ENCODE measurements around the gene PAPPA2.
"Not testable (repeated sequence)": the region's sequence is repeated elsewhere in the genome, so short reads cannot be mapped to it uniquely, and the experiment has no call there.

Gene PAPPA2

GRCh38 chr1:176462674-176463378, at the start of gene PAPPA2:
TSS of gene PAPPA2 (plus strand) at chr1:176463175. CDS start at chr1:176556323, 93,148 bp downstream.
- Histone ChIP-seq H3K4me3 (no peak within 1 kb of the TSS), H4K20me1 (no peaks in the 10 kb centered on the region), H3K27ac (no peak within 1 kb of the TSS), H3K4me2 (no peak within 1 kb of the TSS), H3K9me3 (no peaks in the 10 kb centered on the region), H3K9ac (no peak within 1 kb of the TSS), H3K27me3 (no peaks in the 10 kb centered on the region), H3K36me3 (no peaks in the 10 kb centered on the region), H3K4me1 (no peaks in the 10 kb centered on the region)
- no peak for TF ChIP-seq Cebpa-rat (IDR thresholded peaks at IDR 0.05)

GRCh38 chr1:176416777-176417176, 46.2 kb upstream of the PAPPA2 start:
- Histone ChIP-seq H3K27me3 (no peaks in the 10 kb centered on the region), H4K20me1 (no peaks in the 10 kb centered on the region), H3K36me3 (no peaks in the 10 kb centered on the region), H3K4me3 (no peak overlapping the region), H3K4me1 (no peaks in the 10 kb centered on the region), H3K4me2 (no peak overlapping the region), H3K9ac (no peak overlapping the region), H3K9me3 (no peaks in the 10 kb centered on the region; the same call in 1 of the 2 replicates), H3K27ac (no peak overlapping the region)
- no peak for TF ChIP-seq Cebpa-rat (IDR thresholded peaks at IDR 0.05)

GRCh38 chr1:176419608-176420007, 43.4 kb upstream of the PAPPA2 start:
- H3K4me3 ChIP-seq, H3K9ac ChIP-seq, H3K36me3 ChIP-seq, H3K27me3 ChIP-seq, H3K4me1 ChIP-seq, H4K20me1 ChIP-seq, H3K27ac ChIP-seq, H3K4me2 ChIP-seq: not testable (repeated sequence)
- H3K9me3 ChIP-seq: peaks cover 21% of the 10 kb centered on the region

GRCh38 chr1:176434234-176434633, 28.7 kb upstream of the PAPPA2 start:
- Histone ChIP-seq H4K20me1 (no peaks in the 10 kb centered on the region), H3K4me3 (no peak overlapping the region), H3K27ac (no peak overlapping the region), H3K9me3 (no peaks in the 10 kb centered on the region), H3K9ac (no peak overlapping the region), H3K36me3 (no peaks in the 10 kb centered on the region), H3K4me2 (no peak overlapping the region), H3K27me3 (no peaks in the 10 kb centered on the region), H3K4me1 (no peaks in the 10 kb centered on the region)
- TF ChIP-seq Cebpa-rat (IDR thresholded peaks at IDR 0.05): no peak

- Histone ChIP-seq H4K20me1 (no peaks in the 10 kb centered on the region), H3K27me3 (no peaks in the 10 kb centered on the region), H3K4me3 (no peak overlapping the region), H3K27ac (no peak overlapping the region), H3K9ac (no peak overlapping the region), H3K4me2 (no peak overlapping the region), H3K4me1 (no peaks in the 10 kb centered on the region), H3K36me3 (no peaks in the 10 kb centered on the region), H3K9me3 (no peaks in the 10 kb centered on the region)
- TF ChIP-seq Cebpa-rat (IDR thresholded peaks at IDR 0.05): no peak
These were observed 26.7 kb upstream of the PAPPA2 start for GRCh38 chr1:176436251-176436650.

GRCh38 chr1:176440176-176440575, 22.8 kb upstream of the PAPPA2 start:
- H3K36me3 ChIP-seq: no peaks in the 10 kb centered on the region
- no peak overlapping the region for H3K9ac ChIP-seq
- no peaks in the 10 kb centered on the region for H3K27me3 ChIP-seq
- H3K4me1 ChIP-seq: no peaks in the 10 kb centered on the region
- TF ChIP-seq Cebpa-rat (IDR thresholded peaks at IDR 0.05): no peak
- H3K27ac ChIP-seq: no peak overlapping the region
- no peaks in the 10 kb centered on the region for H4K20me1 ChIP-seq
- no peak overlapping the region for H3K4me2 ChIP-seq
- no peak overlapping the region for H3K4me3 ChIP-seq
- no peaks in the 10 kb centered on the region for H3K9me3 ChIP-seq

- H3K9ac ChIP-seq: no peak overlapping the region
- H4K20me1 ChIP-seq: no peaks in the 10 kb centered on the region
These were observed 18.7 kb upstream of the PAPPA2 start for GRCh38 chr1:176444286-176444685.

GRCh38 chr1:176445402-176445801, 17.6 kb upstream of the PAPPA2 start:
- Histone ChIP-seq H3K4me3 (no peak overlapping the region), H3K36me3 (no peaks in the 10 kb centered on the region), H3K4me2 (no peak overlapping the region), H3K4me1 (no peaks in the 10 kb centered on the region), H3K9me3 (no peaks in the 10 kb centered on the region), H3K9ac (no peak overlapping the region), H3K27me3 (no peaks in the 10 kb centered on the region), H3K27ac (no peak overlapping the region), H4K20me1 (no peaks in the 10 kb centered on the region)
- TF ChIP-seq Cebpa-rat (IDR thresholded peaks at IDR 0.05): no peak

More at GRCh38 chr1:176444286-176444685, 18.7 kb upstream of the PAPPA2 start:
- Histone ChIP-seq H3K4me1 (no peaks in the 10 kb centered on the region), H3K27me3 (no peaks in the 10 kb centered on the region), H3K4me3 (no peak overlapping the region), H3K27ac (no peak overlapping the region), H3K4me2 (no peak overlapping the region), H3K36me3 (no peaks in the 10 kb centered on the region), H3K9me3 (no peaks in the 10 kb centered on the region)
- no peak for TF ChIP-seq Cebpa-rat (IDR thresholded peaks at IDR 0.05)

GRCh38 chr1:176448340-176448739, 14.6 kb upstream of the PAPPA2 start:
- Histone ChIP-seq H3K9ac (no peak overlapping the region), H3K4me1 (no peaks in the 10 kb centered on the region), H3K9me3 (no peaks in the 10 kb centered on the region), H3K4me3 (no peak overlapping the region), H3K27ac (no peak overlapping the region), H3K36me3 (no peaks in the 10 kb centered on the region), H3K27me3 (no peaks in the 10 kb centered on the region), H3K4me2 (no peak overlapping the region), H4K20me1 (no peaks in the 10 kb centered on the region)
- TF ChIP-seq Cebpa-rat (IDR thresholded peaks at IDR 0.05): no peak

GRCh38 chr1:176450526-176450925, 12.4 kb upstream of the PAPPA2 start:
- Histone ChIP-seq H3K27me3 (no peaks in the 10 kb centered on the region), H3K9me3 (no peaks in the 10 kb centered on the region), H3K4me3 (no peak overlapping the region), H3K4me2 (no peak overlapping the region), H4K20me1 (no peaks in the 10 kb centered on the region), H3K36me3 (no peaks in the 10 kb centered on the region), H3K9ac (no peak overlapping the region), H3K27ac (no peak overlapping the region), H3K4me1 (no peaks in the 10 kb centered on the region)
- TF ChIP-seq Cebpa-rat (IDR thresholded peaks at IDR 0.05): no peak

- H3K4me1 ChIP-seq, H3K9me3 ChIP-seq, H3K4me3 ChIP-seq, H3K27me3 ChIP-seq, H4K20me1 ChIP-seq, H3K27ac ChIP-seq, H3K9ac ChIP-seq, H3K36me3 ChIP-seq, H3K4me2 ChIP-seq: not testable (repeated sequence)
These were observed 11.2 kb upstream of the PAPPA2 start for GRCh38 chr1:176451741-176452140.
